A549 treated with DMSO at 1 μM for 4 hours (cell line): ENCODE results near the gene AXIN1. TPM values are rescaled to one million over a fixed set of nuclear protein-coding genes. Genes with fewer than 3 reads are reported as not detected.

Experiments used
- total RNA-seq: library from RNA; stranded (reverse); fragments of 200-300 nt; extraction: Qiagen RNA extraction; gene quantifications from 5 replicates; pipeline ENCODE4 v1.2.3, GENCODE V29; 2022; ENCODE audit warnings: low read depth

Gene AXIN1, protein sequence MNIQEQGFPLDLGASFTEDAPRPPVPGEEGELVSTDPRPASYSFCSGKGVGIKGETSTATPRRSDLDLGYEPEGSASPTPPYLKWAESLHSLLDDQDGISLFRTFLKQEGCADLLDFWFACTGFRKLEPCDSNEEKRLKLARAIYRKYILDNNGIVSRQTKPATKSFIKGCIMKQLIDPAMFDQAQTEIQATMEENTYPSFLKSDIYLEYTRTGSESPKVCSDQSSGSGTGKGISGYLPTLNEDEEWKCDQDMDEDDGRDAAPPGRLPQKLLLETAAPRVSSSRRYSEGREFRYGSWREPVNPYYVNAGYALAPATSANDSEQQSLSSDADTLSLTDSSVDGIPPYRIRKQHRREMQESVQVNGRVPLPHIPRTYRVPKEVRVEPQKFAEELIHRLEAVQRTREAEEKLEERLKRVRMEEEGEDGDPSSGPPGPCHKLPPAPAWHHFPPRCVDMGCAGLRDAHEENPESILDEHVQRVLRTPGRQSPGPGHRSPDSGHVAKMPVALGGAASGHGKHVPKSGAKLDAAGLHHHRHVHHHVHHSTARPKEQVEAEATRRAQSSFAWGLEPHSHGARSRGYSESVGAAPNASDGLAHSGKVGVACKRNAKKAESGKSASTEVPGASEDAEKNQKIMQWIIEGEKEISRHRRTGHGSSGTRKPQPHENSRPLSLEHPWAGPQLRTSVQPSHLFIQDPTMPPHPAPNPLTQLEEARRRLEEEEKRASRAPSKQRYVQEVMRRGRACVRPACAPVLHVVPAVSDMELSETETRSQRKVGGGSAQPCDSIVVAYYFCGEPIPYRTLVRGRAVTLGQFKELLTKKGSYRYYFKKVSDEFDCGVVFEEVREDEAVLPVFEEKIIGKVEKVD
- total RNA-seq, result 32.2 to 34.8 TPM (median 32.4 TPM) in 5 replicates

GRCh38 chr16:352547-353403 is at the start of gene AXIN1:
Gene AXIN1, minus strand, starts transcription at chr16:352723. Its CDS starts 5,698 bp downstream, at chr16:347025.

DNA sequence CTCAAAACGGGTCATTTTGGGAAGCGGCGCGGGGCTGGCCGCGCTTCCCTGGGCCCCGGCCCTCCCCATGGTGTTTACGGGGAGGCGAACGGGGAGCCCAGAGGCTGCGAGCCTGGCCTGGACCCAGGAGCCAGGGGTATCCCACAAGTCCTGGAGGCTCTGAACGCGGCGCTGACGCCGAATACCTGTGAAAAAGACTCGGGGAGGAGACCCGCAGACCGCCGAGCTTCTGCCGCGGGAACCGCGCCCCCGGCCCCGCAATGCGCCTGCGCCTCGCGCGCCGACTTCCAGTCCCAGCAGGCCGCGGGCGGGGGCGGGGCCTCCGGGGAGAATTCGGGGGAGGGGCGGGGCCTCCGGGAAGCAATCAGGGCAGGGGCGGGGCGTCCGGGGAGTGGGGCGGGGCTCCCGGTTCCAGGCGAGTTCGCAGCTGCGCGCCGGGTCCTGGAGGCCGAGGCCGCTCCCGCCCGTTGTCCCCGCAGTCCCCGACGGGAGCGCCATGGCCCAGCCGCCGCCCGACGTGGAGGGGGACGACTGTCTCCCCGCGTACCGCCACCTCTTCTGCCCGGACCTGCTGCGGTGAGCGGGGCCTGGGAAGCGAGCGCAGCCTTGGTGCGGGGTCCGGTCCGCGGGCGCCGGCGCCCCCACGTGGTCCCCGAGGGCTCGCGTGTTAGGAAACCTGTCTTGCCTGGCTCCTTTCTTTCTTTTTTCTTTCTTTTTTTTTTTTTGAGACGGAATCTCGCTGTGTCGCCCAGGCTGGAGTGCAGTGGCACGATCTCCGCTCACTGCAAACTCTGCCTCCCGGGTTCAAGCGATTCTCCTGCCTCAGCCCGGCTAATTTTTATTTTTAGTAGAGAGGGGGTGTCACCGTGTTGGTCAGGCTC is 49.2 kb upstream of the AXIN1 start, which contains the start of gene DECR2:
Gene DECR2, plus strand, starts transcription at position 418 of the 881 bp plus-strand sequence. Its CDS starts 79 bp downstream, at position 497.

DNA sequence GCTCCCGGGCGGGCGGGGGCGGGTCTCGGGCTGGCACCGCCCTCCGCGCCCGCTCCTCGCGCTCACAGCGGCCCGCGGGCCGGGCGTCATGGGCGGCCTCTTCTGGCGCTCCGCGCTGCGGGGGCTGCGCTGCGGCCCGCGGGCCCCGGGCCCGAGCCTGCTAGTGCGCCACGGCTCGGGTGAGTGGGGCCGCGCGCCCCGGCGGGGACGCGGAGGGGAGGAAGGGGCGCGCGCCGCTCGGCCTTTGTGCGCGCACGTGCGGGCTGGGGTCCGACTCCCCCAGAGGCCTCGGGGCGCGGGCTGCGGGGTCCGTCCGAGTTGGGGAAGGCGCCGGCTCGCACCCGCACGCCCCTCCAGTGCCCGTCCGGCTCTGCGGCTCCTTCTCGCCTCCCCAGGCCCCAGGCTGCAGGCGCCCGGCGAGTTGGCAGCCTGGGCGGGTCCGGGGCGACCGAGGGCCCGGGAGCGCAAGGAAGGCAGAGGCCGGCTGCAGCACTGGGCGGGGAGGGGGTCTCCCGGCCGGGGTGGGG is 44.7 kb upstream of the AXIN1 start, which contains the start of gene NME4:
Gene NME4, plus strand, starts transcription at position 65 of the 527 bp plus-strand sequence. Its CDS starts 24 bp downstream, at position 89.

GRCh38 chr16:381789-382717 is 29.5 kb upstream of the AXIN1 start, which contains the start of gene PGAP6:
Gene PGAP6, minus strand, starts transcription at chr16:381978. Its CDS starts 157 bp downstream, at chr16:381821.

GRCh38 chr16:370443-370842 is 17.9 kb upstream of the AXIN1 start, which contains the start of gene MRPL28:
Gene MRPL28, minus strand, starts transcription at chr16:370538. Its CDS starts 320 bp downstream, at chr16:370218.

GRCh38 chr16:283033-283805 is 69.3 kb downstream of the AXIN1 start, which contains the start of gene PDIA2:
Gene PDIA2, plus strand, starts transcription at chr16:283164. Its CDS starts 6 bp downstream, at chr16:283170.

DNA sequence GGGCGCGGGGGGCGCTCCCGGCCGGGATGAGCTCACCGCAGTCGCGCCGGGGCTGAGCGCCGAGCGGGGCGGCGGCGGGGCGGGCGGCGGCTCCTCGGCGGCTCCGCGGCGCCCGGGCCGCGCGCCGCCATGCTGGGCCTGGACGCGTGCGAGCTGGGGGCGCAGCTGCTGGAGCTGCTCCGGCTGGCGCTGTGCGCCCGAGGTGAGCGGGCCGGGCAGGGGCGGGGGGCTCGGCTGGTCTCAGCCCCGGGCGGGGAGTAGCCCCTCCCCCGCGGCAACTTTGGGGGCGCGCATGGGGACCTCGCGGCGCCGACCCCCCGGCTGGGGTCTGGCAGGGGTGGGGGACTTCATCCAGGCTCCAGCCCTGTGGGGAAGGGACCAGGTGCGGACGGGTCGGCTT is 72.0 kb downstream of the AXIN1 start, which contains the start of gene ARHGDIG:
Gene ARHGDIG, plus strand, starts transcription at position 40 of the 400 bp plus-strand sequence. Its CDS starts 90 bp downstream, at position 130.

GRCh38 chr16:275786-276232 is 76.7 kb downstream of the AXIN1 start, which contains the start of gene RGS11:
Gene RGS11, minus strand, starts transcription at chr16:275944. Its CDS starts 33 bp downstream, at chr16:275911.

Other genes with a start within 250 kb of the AXIN1 start
- gene NPRL3, start 214.1 kb downstream of the AXIN1 start, total RNA-seq, result 22.9 to 34.2 TPM (median 29.7 TPM) in 5 replicates
- 0.12 to 0.26 TPM (median 0.19 TPM) in 3 of 5 replicates, not detected in the others for gene HBZ, start 200.1 kb downstream of the AXIN1 start, total RNA-seq
- not detected in 5 replicates for gene HBM, start 186.7 kb downstream of the AXIN1 start, total RNA-seq
- 0.23 to 0.44 TPM (median 0.27 TPM) in 3 of 5 replicates, not detected in the others for gene HBA2, start 179.8 kb downstream of the AXIN1 start, total RNA-seq
- 0.79 to 1.4 TPM (median 1.1 TPM) in 5 replicates for gene HBA1, start 176.0 kb downstream of the AXIN1 start, total RNA-seq
- gene HBQ1, start 172.3 kb downstream of the AXIN1 start, total RNA-seq, result 4.5 to 8.2 TPM (median 6.4 TPM) in 5 replicates
- 39.0 to 56.3 TPM (median 53.5 TPM) in 5 replicates for gene LUC7L, start 123.3 kb downstream of the AXIN1 start, total RNA-seq
- 45.5 to 52.5 TPM (median 48.7 TPM) in 5 replicates for gene FAM234A, start 117.9 kb downstream of the AXIN1 start, total RNA-seq
- 3.5 to 4.7 TPM (median 4.4 TPM) in 5 replicates for gene RGS11, start 76.8 kb downstream of the AXIN1 start, total RNA-seq
- 1.9 to 3.1 TPM (median 2.4 TPM) in 5 replicates for gene ARHGDIG, start 72.1 kb downstream of the AXIN1 start, total RNA-seq
- 0.36 to 0.65 TPM (median 0.46 TPM) in 5 replicates for gene PDIA2, start 69.6 kb downstream of the AXIN1 start, total RNA-seq
- 115 to 140 TPM (median 129 TPM) in 5 replicates for gene MRPL28, start 17.8 kb upstream of the AXIN1 start, total RNA-seq
- gene PGAP6, start 29.3 kb upstream of the AXIN1 start, total RNA-seq, result 25.3 to 40.1 TPM (median 34.7 TPM) in 5 replicates
- 293 to 451 TPM (median 381 TPM) in 5 replicates for gene NME4, start 44.5 kb upstream of the AXIN1 start, total RNA-seq
- gene DECR2, start 49.2 kb upstream of the AXIN1 start, total RNA-seq, result 23.0 to 28.9 TPM (median 24.7 TPM) in 5 replicates
- gene RAB11FIP3, start 72.9 kb upstream of the AXIN1 start, total RNA-seq, result 20.0 to 23.1 TPM (median 21.7 TPM) in 5 replicates
- 53.0 to 84.9 TPM (median 71.0 TPM) in 5 replicates for gene CAPN15, start 175.0 kb upstream of the AXIN1 start, total RNA-seq
- 0.05 to 0.17 TPM (median 0.09 TPM) in 5 replicates for gene PRR35, start 207.7 kb upstream of the AXIN1 start, total RNA-seq
- gene NHLRC4, start 214.3 kb upstream of the AXIN1 start, total RNA-seq, result 0.15 to 0.30 TPM (median 0.21 TPM) in 5 replicates
- 30.3 to 41.5 TPM (median 38.5 TPM) in 5 replicates for gene PIGQ, start 217.2 kb upstream of the AXIN1 start, total RNA-seq
- 12.6 to 20.4 TPM (median 17.2 TPM) in 5 replicates for gene RAB40C, start 237.3 kb upstream of the AXIN1 start, total RNA-seq